DOHH2 (cell line): ENCODE results near the gene RASD2.

Experiments used
- H3F3A ChIP-seq: fragments of 200-600 bp; sonication (generic), shearing (Covaris generic); 2 replicates; pipeline ENCODE4 v1.6.0; 2016; ENCODE audit warnings: antibody characterized with exemption, mild to moderate bottlenecking; ENCODE audit not compliant: control insufficient read depth, insufficient read depth
- H3K27ac ChIP-seq: fragments of 200-600 bp; sonication (generic); 2 replicates; pipeline ENCODE4 v1.5.1; 2014; ENCODE audit warnings: low read depth, mild to moderate bottlenecking, low read length, moderate library complexity
- H3K27me3 ChIP-seq: fragments of 200-600 bp; sonication (generic); 2 replicates; pipeline ENCODE4 v1.6.1; 2014; ENCODE audit warnings: mild to moderate bottlenecking, low read length, mixed read lengths; ENCODE audit not compliant: control insufficient read depth
- H3K36me3 ChIP-seq: fragments of 200-600 bp; sonication (generic); 2 replicates; pipeline ENCODE4 v1.6.1; 2014; ENCODE audit warnings: mild to moderate bottlenecking, low read length, moderate library complexity, mixed read lengths; ENCODE audit not compliant: control insufficient read depth
- H3K4me1 ChIP-seq: fragments of 200-600 bp; sonication (generic); 2 replicates; pipeline ENCODE4 v1.6.1; 2014; ENCODE audit warnings: mild to moderate bottlenecking, low read length, mixed read lengths; ENCODE audit not compliant: control insufficient read depth
- H3K4me2 ChIP-seq: fragments of 200-600 bp; sonication (generic); 2 replicates; pipeline ENCODE4 v1.6.0; 2014; ENCODE audit warnings: mild to moderate bottlenecking, low read length, moderate library complexity
- H3K4me3 ChIP-seq: fragments of 200-600 bp; sonication (generic); 2 replicates; pipeline ENCODE4 v1.5.1; 2014; ENCODE audit warnings: mild to moderate bottlenecking, low read length, mixed read lengths
- H3K79me2 ChIP-seq: fragments of 200-600 bp; sonication (generic); 2 replicates; pipeline ENCODE4 v1.6.1; 2014; ENCODE audit warnings: mild to moderate bottlenecking, low read length, mixed read lengths; ENCODE audit not compliant: control insufficient read depth
- H3K9me2 ChIP-seq: fragments of 200-600 bp; sonication (generic); replicated peaks from 2 replicates; pipeline ENCODE4 v1.6.1; 2014; ENCODE audit warnings: mild to moderate bottlenecking, low read length, mixed read lengths; ENCODE audit not compliant: control insufficient read depth
- H3K9me3 ChIP-seq: fragments of 200-600 bp; sonication (generic); 2 replicates; pipeline ENCODE4 v1.6.1; 2014; ENCODE audit warnings: antibody characterized with exemption, low read length, mixed read lengths; ENCODE audit not compliant: control insufficient read depth, insufficient read depth
- H4K20me1 ChIP-seq: fragments of 200-600 bp; sonication (generic); 2 replicates; pipeline ENCODE4 v1.6.0; 2014; ENCODE audit warnings: low read depth, mild to moderate bottlenecking, antibody characterized with exemption, low read length, moderate library complexity; ENCODE audit not compliant: control insufficient read depth, insufficient read depth
- CTCF ChIP-seq: fragments of 200-600 bp; sonication (generic); IDR thresholded peaks from one replicate; pipeline ENCODE4 v1.5.1; 2014; ENCODE audit warnings: antibody characterized with exemption, mild to moderate bottlenecking, low read depth, low read length; ENCODE audit not compliant: poor library complexity, severe bottlenecking
- EZH2phosphoT487 ChIP-seq: fragments of 200-600 bp; sonication (generic); IDR thresholded peaks from 2 replicates; pipeline ENCODE4 v1.6.1; 2017; ENCODE audit warnings: borderline replicate concordance, mild to moderate bottlenecking, antibody characterized with exemption, low read length, moderate library complexity, mixed read lengths

RASD2 gene

GRCh38 chr22:35528927-35529326 is 11.7 kb upstream of the RASD2 start:
- TF ChIP-seq CTCF (no peak), EZH2phosphoT487 (no peak)
- Histone ChIP-seq H3K4me2 (no peak overlapping the region), H3K36me3 (no peaks in the 10 kb centered on the region), H3K27me3 (no peaks in the 10 kb centered on the region; the same call in 1 of the 2 replicates), H3K27ac (no peak overlapping the region), H3K79me2 (no peaks in the 10 kb centered on the region), H3K9me2 (no peaks in the 10 kb centered on the region), H3F3A (no peaks in the 10 kb centered on the region), H3K4me1 (no peaks in the 10 kb centered on the region), H3K4me3 (no peak overlapping the region), H3K9me3 (no peaks in the 10 kb centered on the region), H4K20me1 (no peaks in the 10 kb centered on the region)

- Histone ChIP-seq H3K27me3 (peaks cover 7% of the 10 kb centered on the region; the same call in 1 of the 2 replicates), H3K79me2 (no peaks in the 10 kb centered on the region), H3K4me3 (no peak overlapping the region), H3F3A (no peaks in the 10 kb centered on the region), H3K9me3 (no peaks in the 10 kb centered on the region), H3K9me2 (no peaks in the 10 kb centered on the region), H3K36me3 (no peaks in the 10 kb centered on the region), H4K20me1 (no peaks in the 10 kb centered on the region), H3K4me1 (peaks cover 4% of the 10 kb centered on the region; the same call in 1 of the 2 replicates), H3K4me2 (no peak overlapping the region), H3K27ac (no peak overlapping the region)
- no peak for TF ChIP-seq EZH2phosphoT487
These were observed 9.9 kb upstream of the RASD2 start for GRCh38 chr22:35530700-35531099.

- peaks cover 4% of the 10 kb centered on the region; the same call in 1 of the 2 replicates for H3K4me1 ChIP-seq
- H3K9me3 ChIP-seq = no peaks in the 10 kb centered on the region
These were observed 9.4 kb upstream of the RASD2 start for GRCh38 chr22:35531202-35531601.

More at GRCh38 chr22:35531202-35531601, 9.4 kb upstream of the RASD2 start:
- Histone ChIP-seq H3F3A (no peaks in the 10 kb centered on the region), H3K4me2 (no peak overlapping the region), H3K79me2 (no peaks in the 10 kb centered on the region), H3K36me3 (no peaks in the 10 kb centered on the region), H3K27ac (no peak overlapping the region), H4K20me1 (no peaks in the 10 kb centered on the region), H3K27me3 (peaks cover 7% of the 10 kb centered on the region; the same call in 1 of the 2 replicates), H3K4me3 (no peak overlapping the region), H3K9me2 (no peaks in the 10 kb centered on the region)
- TF ChIP-seq CTCF (no peak), EZH2phosphoT487 (no peak)
